GM21423 (cell line): ENCODE measurements around the gene CPNE8.

Experiments
- ATAC-seq: cut with Tn5 transposase; IDR thresholded peaks from one replicate; pipeline ENCODE4 v1.9.1; 2021; ENCODE audit warnings: mild to moderate bottlenecking, moderate library complexity; ENCODE audit not compliant: unreplicated experiment

Gene CPNE8

DNA sequence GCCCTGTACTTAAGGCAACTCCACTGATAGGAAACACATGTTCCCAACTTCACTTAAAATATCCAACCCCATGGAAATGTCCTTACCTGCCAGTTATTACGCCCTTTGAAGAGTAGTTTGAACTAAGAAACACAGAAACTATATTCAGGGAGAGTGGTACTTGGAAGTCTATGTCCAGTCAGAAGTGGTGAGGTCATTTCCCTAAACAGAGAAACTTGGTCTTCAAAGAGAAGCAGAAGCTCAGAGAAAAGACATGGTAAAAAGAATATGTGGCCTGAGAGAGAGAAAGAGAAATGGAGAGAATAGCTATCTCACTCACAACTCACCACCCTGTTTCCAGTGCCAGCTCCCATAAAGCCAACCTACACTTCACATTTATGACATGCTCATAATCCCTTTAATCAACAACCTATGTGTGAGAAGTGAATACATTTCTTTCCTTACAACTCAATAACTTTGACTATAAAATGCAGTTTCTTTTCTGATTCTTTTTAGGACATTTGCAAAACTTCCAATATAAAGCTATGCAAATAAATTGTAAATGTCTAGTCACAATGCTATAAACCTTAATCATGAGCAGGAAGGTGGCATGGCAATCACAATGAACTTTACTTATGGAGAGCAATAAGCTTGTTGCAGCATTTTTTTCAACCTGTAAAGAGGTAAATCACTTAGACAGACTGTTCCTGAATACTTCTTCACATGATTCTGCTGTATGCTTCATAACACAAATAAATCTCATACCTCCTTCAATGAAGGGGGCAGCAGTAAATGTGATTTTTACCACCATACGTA is 67.1 kb downstream of the CPNE8 start:
- ATAC-seq: no peak

DNA sequence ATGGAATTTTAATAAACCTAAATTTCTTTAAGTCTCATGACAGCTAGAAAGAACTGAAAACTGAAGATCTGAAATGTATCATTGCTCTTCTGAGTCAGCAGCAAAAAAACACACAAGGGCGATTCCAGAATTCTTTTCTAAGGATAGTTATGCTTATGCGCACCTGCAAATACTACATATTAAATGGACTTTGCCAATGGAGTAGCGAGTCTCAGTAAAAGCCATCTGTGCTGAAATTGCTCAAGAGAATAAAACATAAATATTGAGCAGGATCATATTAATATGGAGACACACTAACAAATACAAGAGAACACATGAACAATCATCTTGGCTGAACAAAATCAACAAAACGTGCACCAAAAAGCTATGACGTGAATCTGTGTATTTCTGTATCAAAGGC is 73.7 kb downstream of the CPNE8 start:
- no peak for ATAC-seq

DNA sequence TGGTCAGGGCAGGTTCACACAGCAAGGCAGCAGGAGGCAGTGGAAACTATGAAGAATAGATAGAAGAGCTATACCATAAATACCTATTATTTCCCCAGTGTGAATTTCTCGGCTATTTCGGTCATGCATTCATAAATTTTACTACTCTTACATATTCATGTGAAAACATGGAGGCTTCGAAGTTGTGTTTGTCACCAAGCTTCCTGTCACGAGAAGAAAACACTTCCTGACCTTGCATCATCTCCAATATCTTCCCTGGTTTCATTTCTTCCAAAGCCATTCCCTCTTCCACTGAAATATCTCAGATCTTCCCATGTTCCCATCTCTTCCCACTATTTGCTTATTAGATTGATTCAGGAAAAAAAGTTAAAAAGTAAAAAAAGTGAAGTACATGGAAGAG is 80.4 kb downstream of the CPNE8 start:
- no peak for ATAC-seq

- ATAC-seq: no peak
These were observed 81.7 kb downstream of the CPNE8 start for GRCh38 chr12:38823738-38824137.

DNA sequence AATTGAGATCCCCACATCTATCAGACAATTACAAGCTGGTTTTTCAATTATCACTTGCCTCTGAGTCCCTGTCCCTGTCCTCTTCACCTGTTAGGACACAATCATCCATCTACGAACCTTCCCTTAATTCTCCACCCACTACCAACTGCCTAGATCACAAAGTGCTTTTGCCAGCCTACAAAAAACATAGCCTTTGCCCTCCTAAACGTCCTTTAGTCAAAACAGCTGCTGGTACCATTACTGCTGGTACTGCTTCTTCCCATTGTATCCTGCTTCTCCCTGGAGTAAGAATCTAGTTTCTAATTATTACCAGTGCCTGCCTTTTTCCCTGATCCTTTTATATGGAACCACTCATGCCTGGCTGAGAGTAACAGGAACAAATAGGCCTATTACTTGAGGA is 82.1 kb downstream of the CPNE8 start:
- no peak for ATAC-seq

DNA sequence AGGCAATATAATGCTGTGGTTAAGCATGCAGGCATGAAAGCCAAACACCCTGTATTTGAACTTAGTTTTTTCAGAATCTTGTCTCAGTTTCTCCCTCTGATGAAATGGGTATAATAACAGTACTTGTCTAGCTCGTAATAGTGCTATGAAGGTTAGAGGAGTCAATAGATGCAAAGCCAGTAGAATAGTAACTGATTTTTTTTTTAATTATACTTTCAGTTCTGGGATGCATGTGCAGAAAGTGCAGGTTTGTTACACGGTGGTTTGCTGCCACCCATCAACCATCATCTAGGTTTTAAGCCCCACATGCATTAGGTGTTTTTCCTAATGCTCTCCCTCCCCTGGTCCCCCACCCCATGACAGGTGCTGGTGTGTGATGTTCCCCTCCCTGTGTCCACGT is 87.4 kb downstream of the CPNE8 start:
- ATAC-seq: no peak

DNA sequence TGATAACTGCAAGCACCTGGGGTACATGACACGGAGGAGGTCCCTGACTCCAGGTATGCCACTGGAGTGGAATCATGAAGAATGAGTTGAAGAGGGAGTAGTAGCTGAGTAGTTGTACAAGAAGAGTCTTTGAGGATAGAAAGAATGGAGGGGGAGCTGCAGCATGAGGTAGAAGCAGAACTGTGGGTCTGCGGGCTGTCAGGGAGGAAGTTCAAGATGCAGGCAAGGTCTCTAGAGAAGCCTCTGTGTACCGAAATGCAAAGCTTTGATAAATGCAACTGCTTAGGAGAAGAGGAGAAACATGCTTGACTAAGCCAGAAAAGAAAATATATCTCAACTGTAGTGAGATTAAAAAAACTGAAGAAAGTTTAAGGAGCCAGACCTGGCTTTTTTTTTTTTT is 91.5 kb downstream of the CPNE8 start:
- ATAC-seq: no peak

DNA sequence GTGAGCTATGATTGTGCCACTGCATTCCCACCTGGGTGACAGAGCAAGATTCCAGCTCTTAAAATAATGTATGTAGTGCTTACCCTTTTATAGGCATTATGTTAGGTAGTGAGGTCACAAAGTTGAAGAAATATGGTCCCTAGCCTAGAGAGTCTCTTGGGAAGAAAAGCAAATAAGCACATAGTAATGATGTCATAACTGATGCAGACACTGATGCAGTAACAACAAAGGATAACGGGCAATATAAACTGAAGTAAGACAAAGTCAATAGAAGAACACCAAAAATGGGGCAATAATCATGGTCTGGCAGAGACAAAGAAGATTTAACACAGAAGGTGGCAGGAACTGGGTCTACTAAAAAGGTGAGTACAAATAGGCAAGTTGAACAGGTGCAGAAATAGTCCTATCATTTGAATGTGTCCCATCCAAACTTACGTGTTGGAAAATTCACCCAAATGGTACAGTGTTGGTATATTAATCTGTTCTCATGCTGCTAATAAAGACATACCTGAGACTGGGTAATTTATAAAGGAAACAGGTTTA is 93.5 kb downstream of the CPNE8 start:
- no peak for ATAC-seq

DNA sequence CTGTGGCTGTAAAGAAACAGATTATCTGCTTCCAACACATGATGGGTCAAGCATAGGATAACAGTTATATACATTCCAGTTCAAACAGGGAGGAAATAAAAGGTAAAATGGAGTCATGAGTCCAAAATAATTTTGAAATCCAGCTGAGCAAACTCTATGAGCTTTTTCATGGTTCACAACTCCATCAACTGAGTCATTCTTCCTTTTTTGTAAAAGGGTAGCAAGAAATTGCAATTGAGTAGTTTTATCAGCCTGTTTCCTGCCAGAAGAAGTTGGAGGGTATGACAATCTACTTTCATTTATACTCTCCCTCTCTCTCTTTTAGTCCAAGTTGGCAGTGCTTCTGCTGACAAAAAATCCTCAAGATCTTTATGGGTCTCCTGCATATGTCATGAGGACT is 95.6 kb downstream of the CPNE8 start:
- ATAC-seq: no peak

DNA sequence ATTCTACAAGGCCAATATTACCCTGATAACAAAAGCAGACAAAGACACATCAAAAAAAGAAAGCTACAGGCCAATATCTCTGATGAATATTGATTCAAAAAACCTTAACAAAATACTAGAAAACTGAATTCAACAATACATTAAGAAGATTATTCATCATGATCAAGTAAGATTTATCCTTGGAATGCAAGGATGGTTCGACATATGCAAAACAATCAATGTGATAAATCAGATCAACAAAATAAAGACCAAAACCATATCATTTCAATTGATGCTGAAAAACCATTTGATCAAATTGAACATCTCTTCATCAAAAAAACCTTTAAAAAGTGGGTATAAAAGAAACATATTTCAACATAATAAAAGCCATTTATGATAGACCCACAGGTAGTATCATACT is 117.3 kb downstream of the CPNE8 start:
- ATAC-seq: no peak

- ATAC-seq: no peak
These were observed 120.0 kb downstream of the CPNE8 start for GRCh38 chr12:38785381-38785780.

DNA sequence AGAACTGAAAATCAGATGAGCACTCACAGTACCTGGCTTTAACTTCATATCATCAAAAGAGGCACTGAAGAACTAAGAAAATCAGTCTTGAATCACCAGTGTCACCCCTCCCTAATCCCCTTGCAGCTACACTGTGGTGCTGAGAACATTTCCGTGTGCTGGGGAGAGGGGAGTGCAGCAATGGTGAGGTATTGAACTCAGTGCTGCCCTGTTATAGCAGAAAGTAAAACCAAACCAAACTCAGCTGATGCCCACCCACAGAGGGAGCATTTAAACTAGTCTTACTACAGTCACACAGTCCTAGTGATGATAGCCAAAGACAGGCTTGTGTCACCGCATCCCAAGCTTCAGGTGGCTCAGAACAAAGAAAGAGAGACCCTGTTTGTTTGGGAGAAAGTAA is 122.1 kb downstream of the CPNE8 start:
- no peak for ATAC-seq

- ATAC-seq: no peak
These were observed 123.0 kb downstream of the CPNE8 start for GRCh38 chr12:38782359-38782758.

GRCh38 chr12:38776647-38777046 is 128.7 kb downstream of the CPNE8 start:
- no peak for ATAC-seq

- peak; percentile 92 for ATAC-seq
These were observed 129.9 kb downstream of the CPNE8 start for GRCh38 chr12:38775457-38775856.

DNA sequence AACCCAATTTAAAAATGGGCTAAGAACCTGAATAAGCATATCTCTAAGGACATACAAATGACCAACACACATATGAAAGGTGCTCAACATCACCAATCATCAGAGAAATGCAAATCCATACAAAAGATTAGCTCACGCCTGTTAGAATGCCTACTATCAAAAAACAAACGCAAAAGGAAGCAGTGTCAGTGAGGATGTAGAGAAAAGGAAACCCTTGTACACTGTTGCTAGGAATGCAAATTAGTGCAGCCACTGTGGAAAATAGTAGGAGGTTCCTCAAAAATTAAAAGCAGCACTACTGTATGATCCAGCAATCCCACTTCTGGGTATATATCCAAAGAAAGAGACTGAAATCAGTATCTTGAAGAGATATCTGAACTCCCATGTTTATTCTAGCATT is 133.0 kb downstream of the CPNE8 start:
- no peak for ATAC-seq

GRCh38 chr12:38771871-38772270 is 133.5 kb downstream of the CPNE8 start:
- peak; percentile 72 for ATAC-seq

GRCh38 chr12:38761636-38762342 is 143.6 kb downstream of the CPNE8 start:
- no peak for ATAC-seq

DNA sequence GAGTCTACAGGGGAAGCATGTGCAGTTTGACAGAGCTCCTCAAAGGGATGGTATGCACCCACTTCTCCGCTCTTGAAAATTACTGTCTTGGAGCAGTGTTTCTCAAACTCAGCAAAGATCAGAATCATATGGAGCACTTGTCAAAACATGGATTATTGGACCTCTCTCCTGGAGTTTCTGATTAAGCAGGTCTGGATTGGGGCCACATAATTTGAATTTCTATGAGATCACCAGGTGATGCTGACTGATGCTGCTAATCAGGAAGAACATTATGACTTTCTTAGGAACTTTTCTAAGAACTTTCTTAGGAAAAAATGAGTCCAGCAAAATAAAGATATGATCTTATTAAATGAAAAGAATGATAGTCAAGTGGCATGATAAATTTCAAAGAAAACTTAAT is 144.3 kb downstream of the CPNE8 start:
- no peak for ATAC-seq

- no peak for ATAC-seq
These were observed 145.8 kb downstream of the CPNE8 start for GRCh38 chr12:38759621-38760020.

DNA sequence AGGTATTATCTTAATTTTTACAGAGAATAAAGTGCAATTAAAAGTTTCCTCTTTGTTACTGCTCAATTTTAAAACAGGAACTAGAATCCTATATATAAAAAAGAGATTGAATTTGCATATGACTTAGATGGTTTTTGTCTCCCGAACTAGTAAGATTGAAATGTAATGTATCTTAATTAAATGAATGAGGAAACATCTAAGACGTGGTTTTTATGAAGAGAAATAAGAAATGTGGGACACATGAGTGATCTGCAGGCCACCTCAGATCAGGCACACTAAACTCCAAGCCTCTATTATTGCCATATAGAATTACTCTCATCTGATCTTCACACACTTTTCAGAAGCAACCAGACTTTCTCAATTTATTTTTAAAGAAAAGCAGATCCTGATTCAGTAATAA is 158.6 kb downstream of the CPNE8 start:
- ATAC-seq: no peak

DNA sequence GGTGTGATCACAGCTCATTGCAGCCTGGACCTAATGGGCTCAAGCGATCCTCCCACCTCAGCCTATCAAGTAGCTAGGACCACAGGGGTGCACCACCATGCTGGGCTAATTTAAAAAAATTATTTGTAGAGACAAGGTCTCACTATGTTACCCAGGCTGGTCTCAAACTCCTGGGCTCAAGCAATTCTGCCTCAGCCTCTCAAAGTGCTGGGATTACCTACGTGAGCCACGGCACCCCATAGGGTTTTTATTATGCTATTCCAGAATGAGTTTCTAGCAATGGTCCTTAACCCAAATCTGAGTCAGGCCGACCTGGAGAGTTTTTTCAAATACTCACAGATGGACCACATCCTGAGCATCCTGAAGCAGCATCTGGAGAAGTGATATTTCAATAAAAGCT is 159.8 kb downstream of the CPNE8 start:
- ATAC-seq: no peak
